Stimulated activated CD8-positive, alpha-beta memory T cell treated with anti-CD3 and anti-CD28 coated beads, Interleukin-15, amount 100 ng/mL, for 1 hour (primary cell): ENCODE data around the gene SOS1.
"Not testable (repeated sequence)": the region's sequence is repeated elsewhere in the genome, so short reads cannot be mapped to it uniquely, and the experiment has no call there.

Experiments
- DNase-seq: peaks from one replicate; pipeline ENCODE4 v3.0.0-alpha.2; 2020; ENCODE audit warnings: low read depth

The SOS1 gene

DNA sequence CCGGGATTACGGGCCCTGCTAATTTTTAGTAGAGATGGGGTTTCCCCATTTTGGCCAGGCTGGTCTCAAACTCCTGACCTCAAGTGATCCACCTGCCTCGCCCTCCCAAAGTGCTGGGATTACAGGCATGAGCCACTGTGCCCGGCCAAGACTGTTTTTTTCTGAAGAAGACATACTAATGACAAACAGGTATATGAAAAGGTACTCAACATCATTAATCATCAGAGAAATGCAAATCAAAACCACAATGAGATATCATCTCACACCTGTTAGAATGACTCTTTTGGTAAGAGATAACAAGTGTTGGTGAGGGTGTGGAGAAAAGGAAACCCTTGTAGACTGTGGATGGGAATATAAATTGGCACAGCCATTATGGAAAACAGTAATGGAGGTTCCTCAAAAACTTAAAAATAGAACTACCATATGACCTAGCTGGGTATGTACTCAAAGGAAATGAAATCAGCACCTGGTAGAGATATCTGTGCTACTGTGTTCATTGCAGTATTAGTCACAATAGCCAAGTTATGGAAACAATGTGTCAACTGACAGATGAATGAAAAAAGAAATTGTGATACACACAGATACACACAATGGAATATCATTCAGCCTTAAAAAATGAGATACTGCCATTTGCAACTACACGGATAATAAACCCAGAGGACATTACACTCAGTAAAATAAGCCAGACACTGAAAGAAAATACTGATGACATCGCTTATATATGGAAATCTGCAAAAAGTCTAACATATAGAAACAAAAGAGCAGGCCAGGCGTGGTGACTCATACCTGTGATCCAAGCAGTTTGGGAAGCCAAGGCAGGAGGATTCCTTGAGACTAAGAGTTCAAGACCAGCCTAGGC, 20.8 kb downstream of the SOS1 start:
- no peak for DNase-seq

DNA sequence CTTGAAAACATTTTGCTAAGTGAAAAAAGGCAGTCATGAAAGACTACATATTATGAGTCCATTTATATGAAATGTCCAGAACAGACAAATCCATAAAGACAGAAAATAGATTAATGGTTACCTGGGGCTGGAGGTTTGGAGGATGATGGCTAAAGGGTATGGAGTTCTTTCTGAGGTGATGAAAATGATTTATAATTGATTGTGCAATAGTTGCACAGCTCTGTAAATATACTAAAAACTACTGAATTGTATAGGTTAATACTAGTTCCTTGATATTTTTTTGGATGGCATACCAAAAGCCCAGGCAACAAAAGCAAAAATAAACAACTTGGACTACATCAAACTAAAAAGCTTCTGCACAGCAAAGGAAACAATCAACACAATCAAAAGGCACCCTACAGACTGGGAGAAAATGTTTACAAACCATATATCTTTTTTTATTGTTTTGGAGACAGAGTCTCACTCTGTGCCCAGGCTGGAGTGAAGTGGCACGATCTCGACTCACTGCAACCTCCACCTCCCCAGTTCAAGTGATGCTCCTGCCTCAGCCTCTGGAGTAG, 21.5 kb downstream of the SOS1 start:
- DNase-seq, result no peak

DNA sequence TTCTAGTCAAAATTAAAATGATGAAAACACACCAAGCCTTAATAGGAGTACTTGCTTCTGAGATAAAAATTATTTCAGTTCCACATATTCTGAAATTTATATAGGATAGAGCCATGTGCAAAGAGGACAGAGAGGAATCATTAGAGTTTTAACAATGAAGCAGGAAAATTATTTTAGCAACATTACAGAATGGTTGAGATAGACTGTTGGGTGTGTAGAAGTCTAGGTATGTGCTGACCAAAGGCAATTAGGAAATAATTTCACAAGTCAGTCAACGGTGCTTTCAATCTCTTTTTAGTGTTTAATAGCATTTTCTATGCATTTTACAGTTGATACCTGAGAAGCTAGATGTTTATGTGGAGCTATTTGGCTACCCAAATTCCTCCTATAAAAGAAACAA, 25.2 kb downstream of the SOS1 start:
- DNase-seq, result no peak

DNA sequence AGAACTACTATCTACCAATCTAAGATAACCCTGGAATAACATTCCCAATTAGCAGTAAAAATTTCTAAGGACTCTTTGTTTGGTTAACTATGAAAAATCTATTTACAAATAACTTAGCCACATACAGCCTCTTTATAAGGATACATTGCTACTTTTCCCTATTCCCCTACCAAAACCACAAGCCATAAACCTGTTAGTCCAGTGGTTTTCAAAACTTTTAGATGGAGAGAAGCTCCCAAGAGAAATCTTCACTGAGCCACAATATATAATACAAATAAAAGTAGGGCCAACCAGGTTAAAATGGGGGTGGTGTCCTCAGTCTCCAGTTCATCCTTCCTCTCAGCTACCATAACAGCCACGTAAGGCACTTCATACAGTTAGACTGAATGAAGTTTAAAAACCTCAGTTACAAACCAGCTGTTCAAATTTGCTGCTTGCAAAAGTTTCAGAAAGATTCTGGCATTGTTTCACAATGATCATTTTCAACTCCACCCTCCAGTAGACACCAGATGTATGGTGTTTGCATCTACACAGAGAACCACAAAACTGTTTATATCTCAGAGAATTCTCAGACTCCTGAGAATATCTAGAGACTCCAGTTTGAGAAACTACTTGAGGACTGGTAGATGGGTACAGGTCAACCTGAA, 26.0 kb downstream of the SOS1 start:
- DNase-seq, result no peak

DNA sequence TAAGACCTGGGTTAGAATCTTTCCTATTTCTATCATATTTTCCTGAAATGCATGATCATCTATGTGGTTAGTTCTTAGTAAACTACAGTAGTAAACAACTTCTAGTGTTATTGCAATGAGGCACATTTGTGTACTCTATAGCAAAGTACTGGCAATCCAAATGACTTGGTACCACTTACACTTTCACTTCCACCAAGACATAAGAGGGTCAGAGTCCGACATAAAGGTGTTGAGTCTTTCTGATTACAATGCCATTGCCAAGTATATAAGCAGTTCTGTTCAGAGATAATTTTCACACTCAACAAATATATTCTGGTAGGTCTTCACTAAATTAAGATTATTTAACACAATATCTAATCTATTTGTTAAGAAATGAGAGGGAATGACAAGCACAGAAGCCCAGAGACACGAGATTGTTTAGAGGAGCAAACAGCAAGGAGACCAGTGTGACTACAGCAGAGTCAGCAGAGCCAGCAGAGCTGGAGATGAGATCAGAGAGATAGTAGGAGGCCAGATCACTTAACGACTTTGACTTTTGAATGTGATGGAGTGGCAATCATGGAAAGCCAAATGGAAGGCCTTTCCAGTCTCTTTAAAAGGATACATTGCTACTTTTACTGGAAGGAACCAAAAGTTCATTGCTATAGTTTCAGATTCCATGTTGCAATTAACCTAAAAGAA, 27.5 kb downstream of the SOS1 start:
- DNase-seq, result no peak

DNA sequence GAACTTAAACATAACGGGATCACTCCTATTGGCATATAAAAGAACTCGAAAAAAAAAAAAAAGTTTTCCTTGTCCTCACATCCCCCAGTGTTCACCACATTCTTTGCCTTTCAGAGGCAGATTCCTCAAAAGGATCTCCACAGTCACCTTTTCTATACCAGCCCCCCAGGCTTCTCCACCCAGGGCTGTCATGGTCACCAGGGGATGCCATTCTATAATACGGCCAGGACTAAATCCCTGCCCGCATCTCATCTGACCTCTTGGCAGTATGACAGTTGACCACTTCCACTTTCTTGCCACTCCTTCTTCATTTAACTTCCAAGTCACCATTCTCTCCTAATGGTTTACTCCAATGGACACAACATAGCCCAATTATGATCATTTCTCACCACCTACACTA, 29.3 kb downstream of the SOS1 start:
- no peak for DNase-seq

DNA sequence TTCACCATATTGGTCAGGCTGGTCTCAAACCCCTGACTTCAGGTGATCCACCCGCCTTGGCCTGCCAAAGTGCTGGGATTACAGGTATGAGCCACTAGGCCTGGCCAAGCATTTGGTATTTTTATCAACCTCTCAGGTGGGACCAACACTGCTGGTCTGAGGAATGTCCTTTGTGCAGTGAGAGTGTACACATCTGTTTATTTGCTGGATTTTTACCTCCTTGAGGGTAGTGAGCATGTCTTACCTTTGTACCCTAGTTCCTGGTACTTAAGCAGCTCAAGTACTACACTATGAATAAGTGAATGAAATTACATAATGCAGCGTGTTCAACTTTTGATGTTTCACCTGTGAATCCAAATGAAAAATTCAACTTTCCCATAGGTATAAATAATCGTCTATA, 29.8 kb downstream of the SOS1 start:
- DNase-seq, result no peak

DNA sequence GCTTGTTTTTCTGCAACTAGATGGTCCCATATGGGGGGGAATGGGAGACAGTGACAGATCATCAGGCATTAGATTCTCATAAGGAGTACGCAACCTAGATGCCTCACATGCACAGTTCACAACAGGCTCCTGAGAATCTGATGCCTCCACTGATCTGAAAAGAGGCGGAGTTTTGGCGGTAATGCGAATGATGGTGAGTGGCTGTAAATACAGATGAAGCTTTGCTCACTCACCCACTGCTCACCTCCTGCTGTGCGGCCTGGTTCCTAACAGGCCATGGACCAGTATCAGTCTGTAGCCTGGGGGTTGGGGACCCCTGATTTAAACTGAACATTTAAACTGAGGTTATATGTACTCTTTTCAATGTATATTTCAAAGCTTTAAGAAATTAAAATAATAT, 40.7 kb downstream of the SOS1 start:
- no peak for DNase-seq

DNA sequence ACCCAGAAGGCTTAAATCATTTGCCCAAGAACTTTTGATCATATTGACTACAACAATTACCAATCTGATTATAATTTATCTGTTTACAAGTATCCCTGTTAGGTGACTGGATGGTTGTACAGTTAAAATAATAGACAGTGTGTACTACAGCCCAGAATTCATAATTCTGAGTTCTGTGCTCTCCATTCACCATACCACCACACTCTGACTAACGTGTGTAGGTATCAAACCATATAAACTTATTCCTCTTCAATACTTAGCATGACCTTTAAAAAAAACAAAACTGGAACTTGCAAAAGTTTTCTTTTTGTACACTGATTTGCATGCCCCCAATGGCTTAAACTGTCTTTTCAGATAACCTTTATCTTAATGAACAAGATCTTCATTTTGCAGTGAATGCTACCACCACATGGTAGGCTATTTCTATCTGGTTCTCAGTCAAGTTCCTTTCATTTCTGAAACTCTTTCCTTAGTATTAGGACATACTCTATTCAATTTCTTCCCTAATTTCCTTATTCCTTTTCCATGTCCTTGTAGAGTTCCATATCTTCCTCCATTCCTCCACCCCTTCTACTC, 50.9 kb downstream of the SOS1 start:
- no peak for DNase-seq

DNA sequence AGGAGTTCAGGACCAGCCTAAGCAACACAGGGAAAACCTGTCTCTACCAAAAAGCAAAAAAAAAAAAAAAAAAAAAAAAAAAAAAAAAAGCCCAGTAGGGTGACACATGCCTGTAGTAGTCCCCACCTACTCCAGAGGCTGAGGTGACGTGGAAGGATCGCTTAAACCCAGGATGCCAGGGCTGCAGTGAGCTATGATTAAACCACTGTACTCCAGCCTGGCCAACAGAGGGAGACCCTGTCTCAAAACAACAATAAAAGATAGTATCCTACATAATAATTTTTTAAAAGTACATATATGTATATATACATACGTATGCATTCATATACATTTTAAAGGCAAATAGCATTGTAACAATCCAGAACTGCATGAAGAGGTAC, 51.7 kb downstream of the SOS1 start:
- DNase-seq, result no peak

DNA sequence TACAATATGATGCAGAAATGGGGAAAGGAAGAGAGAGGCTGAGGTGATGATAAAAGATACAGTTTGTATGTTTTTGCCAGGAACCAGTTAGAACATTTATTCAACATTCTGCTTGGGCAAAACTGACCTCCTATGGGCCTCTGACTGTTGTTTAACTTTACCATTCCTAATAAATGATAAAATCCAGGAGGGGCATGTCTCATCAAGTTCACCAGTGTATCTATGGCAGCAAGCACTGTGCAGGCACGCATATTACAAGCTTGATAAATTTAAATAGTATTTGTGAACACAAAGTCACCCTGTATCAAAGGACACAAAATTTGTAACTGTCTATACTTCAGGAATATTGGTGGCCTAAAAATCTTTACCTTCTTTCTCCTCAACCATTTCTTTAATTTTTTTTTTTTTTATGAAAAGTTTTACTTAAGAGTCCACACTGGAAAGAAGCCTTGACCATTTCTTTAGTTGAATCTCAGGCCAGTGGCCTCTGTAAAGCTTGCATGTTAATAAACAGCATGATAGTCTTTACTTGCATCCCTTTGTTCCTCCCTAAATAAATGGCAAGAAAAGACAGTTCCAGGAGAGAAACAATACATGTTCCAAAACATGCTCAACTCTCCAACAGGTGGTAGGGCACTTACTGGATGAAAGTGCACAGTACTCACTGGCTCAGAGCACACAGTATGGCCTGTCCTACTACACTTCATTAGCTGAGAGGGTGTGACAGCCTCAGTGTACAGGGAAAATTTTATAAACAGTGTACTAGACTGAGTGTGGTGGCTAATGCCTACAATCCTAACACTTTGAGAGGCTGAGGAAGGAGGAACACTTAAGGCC, 52.3 kb downstream of the SOS1 start:
- DNase-seq, result no peak

DNA sequence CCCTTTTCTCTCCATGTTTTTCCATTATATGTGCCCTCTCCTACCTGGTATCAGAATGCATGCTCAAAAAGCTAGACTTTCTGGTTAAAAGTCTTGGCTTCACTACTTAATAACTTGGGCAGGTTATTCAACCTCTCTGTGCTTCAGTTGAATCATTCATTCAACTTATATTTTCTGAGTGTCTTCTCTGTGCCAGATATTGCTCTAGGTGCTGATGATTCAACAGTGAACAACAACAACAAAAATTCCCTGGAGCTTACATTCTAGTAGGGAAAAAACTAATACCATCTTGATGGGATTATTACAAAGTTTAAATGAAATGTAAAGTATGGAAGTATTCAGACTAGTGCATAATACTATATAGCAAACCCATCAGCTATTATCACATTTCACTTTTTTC, 55.2 kb downstream of the SOS1 start:
- no peak for DNase-seq

DNA sequence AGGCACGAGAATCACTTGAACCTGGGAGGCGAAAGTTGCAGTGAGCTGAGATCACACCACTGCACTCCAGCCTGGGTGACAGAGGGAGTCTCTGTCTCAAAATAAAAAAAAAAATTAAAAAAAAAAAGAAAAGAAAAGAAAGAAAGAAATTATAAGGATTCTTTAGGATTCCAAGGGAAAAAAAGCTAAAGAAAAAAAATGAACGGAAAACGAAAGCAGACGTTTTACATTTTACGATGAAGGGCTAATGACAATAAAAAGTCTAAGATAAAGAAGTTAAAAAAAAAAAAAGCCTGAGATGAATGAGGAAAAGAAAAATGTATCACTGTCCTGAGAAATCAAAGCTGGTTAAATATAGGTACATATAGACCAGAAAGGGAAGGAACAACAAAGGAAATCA, 58.5 kb downstream of the SOS1 start:
- no peak for DNase-seq

DNA sequence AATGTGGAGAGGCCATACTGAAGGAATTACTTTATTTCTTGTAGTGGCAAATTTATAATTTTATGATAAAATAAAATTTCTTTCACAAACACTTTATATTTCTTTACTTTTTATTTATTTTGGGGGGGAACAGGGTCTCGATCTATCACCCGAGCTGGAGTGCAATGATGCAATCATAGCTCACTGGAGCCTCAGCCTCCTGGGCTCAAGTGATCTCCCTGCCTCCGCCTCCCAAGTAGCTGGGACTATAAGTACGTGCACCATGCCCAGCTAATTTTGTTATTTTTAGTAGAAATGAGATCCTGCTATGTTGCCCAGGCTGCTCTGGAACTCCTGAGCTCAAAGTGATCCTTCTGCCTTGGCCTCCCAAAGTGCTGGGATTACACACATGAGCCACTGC, 59.6 kb downstream of the SOS1 start:
- DNase-seq, result no peak

DNA sequence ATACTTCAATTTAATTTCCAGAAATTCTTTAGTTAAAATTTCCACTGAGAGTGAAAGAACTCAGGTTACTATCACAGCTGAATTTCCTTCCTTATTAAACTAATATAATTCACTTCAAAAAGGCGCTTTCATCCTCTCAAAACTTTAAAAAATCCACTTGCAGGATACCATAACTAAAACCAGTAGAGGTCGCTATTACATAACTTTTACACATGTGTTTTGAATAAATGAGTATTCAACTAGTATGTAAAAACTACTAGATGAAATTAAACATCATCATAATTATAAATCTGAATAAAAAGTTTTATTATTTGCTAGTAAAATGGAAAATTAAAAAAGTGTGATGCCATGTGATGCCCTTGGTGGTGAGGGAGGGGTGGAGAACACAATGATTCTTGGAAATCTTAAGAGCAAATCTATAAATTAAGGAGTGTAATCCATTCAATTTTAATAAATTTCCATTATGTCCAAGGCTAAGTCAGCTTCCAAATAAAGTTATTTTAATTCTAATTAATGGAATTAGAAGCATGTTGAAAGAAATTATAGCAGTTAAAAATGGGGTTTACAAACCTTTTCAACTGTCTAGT, 61.4 kb downstream of the SOS1 start:
- no peak for DNase-seq

DNA sequence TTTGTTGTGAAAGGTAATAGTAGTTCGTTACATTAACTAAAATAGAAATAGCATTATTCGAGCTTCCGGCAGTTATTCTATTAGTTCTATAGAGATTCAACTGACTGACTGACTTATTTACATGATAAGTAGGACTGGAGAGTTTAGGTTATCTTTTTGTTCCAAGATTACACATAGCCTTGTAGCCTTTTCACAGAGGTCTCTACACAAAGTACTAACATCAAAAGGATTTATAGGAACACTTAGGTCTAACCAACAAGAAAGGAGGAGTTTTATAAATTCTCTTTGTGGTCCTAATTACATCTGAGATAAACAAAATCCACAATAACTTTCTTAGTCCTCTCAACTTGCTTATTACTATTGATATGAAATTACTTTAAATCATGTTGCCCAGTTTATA, 62.8 kb downstream of the SOS1 start:
- DNase-seq, result no peak

DNA sequence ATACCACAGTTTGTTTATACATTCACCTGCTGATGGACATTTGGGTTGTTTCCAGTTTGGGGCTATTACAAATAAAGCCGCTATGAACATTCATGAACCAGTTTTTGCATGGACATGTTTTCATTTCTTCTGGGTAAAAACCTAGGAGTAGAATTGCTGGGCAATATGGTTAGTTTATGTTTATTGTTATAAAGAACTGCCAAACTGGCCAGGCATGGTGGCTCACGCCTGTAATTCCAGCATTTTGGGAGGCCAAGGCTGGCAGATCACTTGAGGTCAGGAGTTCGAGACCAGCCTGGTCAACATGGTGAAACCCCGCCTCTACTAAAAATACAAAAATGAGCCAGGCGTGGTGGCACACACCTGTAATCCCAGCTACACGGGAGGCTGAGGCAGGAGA, 68.2 kb downstream of the SOS1 start:
- DNase-seq, result not testable (repeated sequence)

DNA sequence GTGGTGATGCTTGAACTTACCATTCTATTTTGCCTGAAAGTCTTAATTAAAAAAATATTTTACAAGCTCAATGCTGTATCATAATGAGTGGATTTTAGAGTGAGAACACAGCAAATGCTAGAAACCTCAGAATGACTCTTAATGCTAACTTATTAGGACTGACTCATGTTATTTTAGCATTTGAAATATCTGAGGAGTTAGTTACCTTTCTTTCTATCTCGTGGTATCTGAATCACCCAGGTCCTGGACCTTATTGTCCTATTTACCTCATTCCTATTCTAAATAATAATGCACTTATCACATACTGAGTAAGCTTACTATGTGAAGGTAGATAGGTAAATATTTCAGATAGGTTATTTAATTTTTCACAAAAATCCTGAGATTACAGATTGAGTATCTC, 70.7 kb downstream of the SOS1 start:
- DNase-seq, result no peak

DNA sequence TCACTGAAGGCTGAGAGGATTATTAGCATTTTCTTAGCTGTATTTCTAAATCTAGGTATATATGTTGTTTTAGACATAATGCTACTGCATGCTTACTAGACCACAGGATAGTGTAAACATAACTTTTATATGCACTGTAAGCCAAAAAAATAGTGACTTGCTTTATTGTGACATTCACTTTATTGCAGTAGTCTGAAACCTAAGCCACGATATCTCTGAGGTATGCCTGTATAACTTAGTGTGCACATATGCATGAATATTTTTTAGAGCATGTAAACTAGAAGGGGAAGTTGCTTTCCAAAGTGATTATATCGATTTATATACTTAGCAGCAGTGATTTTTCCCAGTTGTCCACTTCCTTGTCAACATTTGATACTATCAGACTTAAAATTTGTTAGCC, 81.8 kb downstream of the SOS1 start:
- DNase-seq, result no peak

DNA sequence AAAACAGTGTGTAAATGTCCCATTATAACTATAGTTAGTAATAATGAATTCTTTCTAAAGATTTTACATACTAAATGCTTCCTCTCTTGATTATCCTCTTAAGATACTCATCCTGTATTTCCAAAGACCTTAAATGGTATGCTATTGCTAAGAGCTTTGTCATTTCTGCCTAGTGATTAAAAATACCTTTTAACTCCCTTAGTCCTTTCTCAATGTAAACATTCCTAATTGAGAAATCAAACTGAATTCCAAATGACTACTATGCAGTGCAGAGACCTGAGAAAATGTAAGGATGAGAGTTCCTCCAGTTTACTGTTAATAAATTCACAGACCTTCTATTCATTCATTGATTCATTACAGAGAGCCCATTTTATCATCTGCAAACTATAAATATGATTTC, 86.9 kb downstream of the SOS1 start:
- DNase-seq, result no peak

DNA sequence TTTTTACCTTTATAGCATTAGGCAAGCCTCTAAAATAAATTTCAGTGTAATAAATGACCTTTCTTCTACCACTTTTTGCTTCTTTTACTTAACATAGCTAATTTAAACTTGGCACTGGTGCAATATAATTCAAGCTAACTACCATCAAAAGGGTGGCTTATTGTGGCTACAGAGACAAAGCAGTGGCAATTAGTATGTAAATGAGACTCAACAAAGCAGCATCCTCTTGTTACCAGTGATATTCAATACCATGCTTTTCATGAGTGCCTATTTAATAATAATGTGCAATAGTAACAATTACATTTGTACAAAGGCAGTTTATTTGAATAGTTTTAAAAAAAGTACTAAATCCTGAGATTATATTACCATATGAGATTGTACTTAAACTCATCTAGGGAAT, 93.4 kb downstream of the SOS1 start:
- DNase-seq, result no peak
